Thymus (tissue), 11 donors: ENCODE data around the gene ADCYAP1. TPM values are rescaled to one million over a fixed set of nuclear protein-coding genes. Genes with fewer than 3 reads are reported as not detected.

Source experiments
- DNase-seq, 9 donors: peaks; one replicate each; pipeline ENCODE4 v3.0.0-alpha.2; 2013; ENCODE audit warnings: low spot score in 9 of 9, low read depth in 6 of 9, missing footprints in 1 of 9
- H3K27ac ChIP-seq, 2 donors: one replicate each; pipeline ENCODE4 v1.5.1; 2013; ENCODE audit warnings: control low read depth in 1 of 2, low read depth in 1 of 2, low read length in 1 of 2, mild to moderate bottlenecking in 1 of 2, moderate library complexity in 1 of 2
- H3K27me3 ChIP-seq, 2 donors: one replicate each; pipeline ENCODE4 v1.5.1; 2013; ENCODE audit warnings: low read length in 1 of 2; ENCODE audit not compliant: control insufficient read depth in 2 of 2, insufficient read depth in 1 of 2
- H3K36me3 ChIP-seq, 2 donors: one replicate each; pipeline ENCODE4 v1.5.1; 2013; ENCODE audit warnings: low read length in 1 of 2, mild to moderate bottlenecking in 1 of 2, moderate library complexity in 1 of 2; ENCODE audit not compliant: control insufficient read depth in 2 of 2, insufficient read depth in 2 of 2
- H3K4me1 ChIP-seq, 2 donors: one replicate each; pipeline ENCODE4 v1.5.1; 2013; ENCODE audit warnings: low read length in 2 of 2; ENCODE audit not compliant: control insufficient read depth in 2 of 2, insufficient read depth in 2 of 2
- H3K4me3 ChIP-seq, 2 donors: one replicate each; pipeline ENCODE4 v1.5.1; 2013; ENCODE audit warnings: low read length in 2 of 2, control low read depth in 1 of 2, mild to moderate bottlenecking in 1 of 2
- H3K9me3 ChIP-seq, 2 donors: one replicate each; pipeline ENCODE4 v1.5.1; 2013; ENCODE audit warnings: low read length in 1 of 2, mild to moderate bottlenecking in 1 of 2; ENCODE audit not compliant: control insufficient read depth in 2 of 2, insufficient read depth in 1 of 2
- WGBS: extraction: QIAGEN DNeasy Blood & Tissue Kit; methylation state at CpG from one replicate; pipeline ENCODE4 v1.1.7; 2013; 5-methylcytosine and 5-hydroxymethylcytosine counted together
- polyA plus RNA-seq: library from polyadenylated mRNA; stranded (reverse); fragments of 200-250 nt; gene quantifications from one replicate; pipeline ENCODE4 v1.2.3, GENCODE V29; 2013
- total RNA-seq: library from RNA; stranded (reverse); fragments of 120-200 nt; gene quantifications from one replicate; pipeline ENCODE4 v1.2.4, GENCODE V29; 2013
- donor health status: healthy.

ADCYAP1 gene
- total and polyA plus RNA-seq, 2 donors = 0.19 to 0.68 TPM

GRCh38 chr18:949724-950631, 45.3 kb downstream of the ADCYAP1 start:
- DNase-seq = no peak
- 83% methylated on average over 9 of the region's 9 CpGs for WGBS

GRCh38 chr18:950882-951495, 46.3 kb downstream of the ADCYAP1 start:
- no peaks in the 10 kb centered on the region for H3K9me3 ChIP-seq
- H3K27me3 ChIP-seq = no peaks in the 10 kb centered on the region
- no peak overlapping the region for H3K4me3 ChIP-seq
- H3K4me1 ChIP-seq = no peaks in the 10 kb centered on the region
- DNase-seq = no peak
- 89% methylated on average over 5 of the region's 5 CpGs for WGBS
- no peak overlapping the region for H3K27ac ChIP-seq
- H3K36me3 ChIP-seq = no peaks in the 10 kb centered on the region

More at GRCh38 chr18:949724-950631, 45.3 kb downstream of the ADCYAP1 start:
- H3K36me3 ChIP-seq = no peaks in the 10 kb centered on the region
- H3K27me3 ChIP-seq = no peaks in the 10 kb centered on the region
- H3K9me3 ChIP-seq = no peaks in the 10 kb centered on the region
- H3K4me3 ChIP-seq = no peak overlapping the region
- H3K4me1 ChIP-seq = no peaks in the 10 kb centered on the region
- no peak overlapping the region for H3K27ac ChIP-seq

GRCh38 chr18:955384-956066, 50.9 kb downstream of the ADCYAP1 start:
- WGBS = 48% methylated on average over 6 of the region's 6 CpGs
- Histone ChIP-seq H3K27ac (no peak overlapping the region), H3K4me1 (no peaks in the 10 kb centered on the region), H3K27me3 (no peaks in the 10 kb centered on the region), H3K9me3 (no peaks in the 10 kb centered on the region), H3K36me3 (no peaks in the 10 kb centered on the region), H3K4me3 (no peak overlapping the region)
- DNase-seq = no peak

GRCh38 chr18:957829-958228, 53.2 kb downstream of the ADCYAP1 start:
- Histone ChIP-seq H3K4me1 (no peaks in the 10 kb centered on the region), H3K27ac (no peak overlapping the region), H3K36me3 (no peaks in the 10 kb centered on the region), H3K4me3 (no peak overlapping the region), H3K27me3 (no peaks in the 10 kb centered on the region), H3K9me3 (no peaks in the 10 kb centered on the region)
- 88% methylated on average over 5 of the region's 5 CpGs for WGBS
- DNase-seq = no peak

- no peaks in the 10 kb centered on the region for H3K36me3 ChIP-seq
- H3K27me3 ChIP-seq = no peaks in the 10 kb centered on the region
- no peaks in the 10 kb centered on the region for H3K9me3 ChIP-seq
- no peaks in the 10 kb centered on the region for H3K4me1 ChIP-seq
- H3K4me3 ChIP-seq = no peak overlapping the region
- no peak overlapping the region for H3K27ac ChIP-seq
- WGBS = 61% methylated on average over 5 of the region's 5 CpGs
- no peak for DNase-seq
These were observed 55.2 kb downstream of the ADCYAP1 start for GRCh38 chr18:959854-960253.

Other genes starting within 250 kb of the ADCYAP1 start
- 55.7 TPM for gene TYMS, start 247.2 kb upstream of the ADCYAP1 start, total RNA-seq
- gene TYMS, start 247.2 kb upstream of the ADCYAP1 start, polyA plus RNA-seq = 17.8 TPM
- gene ENOSF1, start 192.2 kb upstream of the ADCYAP1 start, total RNA-seq = 31.0 TPM
- 83.1 TPM for gene ENOSF1, start 192.2 kb upstream of the ADCYAP1 start, polyA plus RNA-seq
- 19.0 TPM for gene YES1, start 92.6 kb upstream of the ADCYAP1 start, total RNA-seq
- 18.8 TPM for gene YES1, start 92.6 kb upstream of the ADCYAP1 start, polyA plus RNA-seq